ENCODE data around the gene GPR84.
A peak's percentile ranks its signal among the peaks of the same experiment; 100 is the strongest.

The GPR84 gene

DNA sequence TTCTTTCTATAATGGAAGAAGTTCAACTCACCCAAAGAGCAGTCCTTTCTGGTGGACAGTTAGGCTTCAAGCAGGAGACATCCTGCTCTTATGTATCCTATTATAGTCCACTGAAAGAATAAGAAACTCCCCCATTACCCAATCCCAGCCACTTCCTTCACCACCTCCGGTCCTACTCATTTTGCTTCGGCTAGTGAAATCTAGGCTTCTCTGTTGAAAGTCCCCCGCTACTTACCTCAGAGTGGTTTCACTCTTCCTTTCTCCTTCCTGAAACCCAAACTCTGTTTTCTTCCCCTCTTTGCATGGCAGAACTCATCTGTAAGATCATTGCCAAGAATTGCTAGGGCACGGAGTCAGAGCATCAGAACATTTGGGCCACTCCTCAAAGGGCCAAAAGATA lies at the start of gene GPR84:
Gene GPR84 (minus strand): TSS at position 74 of the 400 bp plus-strand sequence. CDS start 635 bp downstream, outside the sequence.
- no peak for DNase-seq (ENCODE audit: low spot score)

DNA sequence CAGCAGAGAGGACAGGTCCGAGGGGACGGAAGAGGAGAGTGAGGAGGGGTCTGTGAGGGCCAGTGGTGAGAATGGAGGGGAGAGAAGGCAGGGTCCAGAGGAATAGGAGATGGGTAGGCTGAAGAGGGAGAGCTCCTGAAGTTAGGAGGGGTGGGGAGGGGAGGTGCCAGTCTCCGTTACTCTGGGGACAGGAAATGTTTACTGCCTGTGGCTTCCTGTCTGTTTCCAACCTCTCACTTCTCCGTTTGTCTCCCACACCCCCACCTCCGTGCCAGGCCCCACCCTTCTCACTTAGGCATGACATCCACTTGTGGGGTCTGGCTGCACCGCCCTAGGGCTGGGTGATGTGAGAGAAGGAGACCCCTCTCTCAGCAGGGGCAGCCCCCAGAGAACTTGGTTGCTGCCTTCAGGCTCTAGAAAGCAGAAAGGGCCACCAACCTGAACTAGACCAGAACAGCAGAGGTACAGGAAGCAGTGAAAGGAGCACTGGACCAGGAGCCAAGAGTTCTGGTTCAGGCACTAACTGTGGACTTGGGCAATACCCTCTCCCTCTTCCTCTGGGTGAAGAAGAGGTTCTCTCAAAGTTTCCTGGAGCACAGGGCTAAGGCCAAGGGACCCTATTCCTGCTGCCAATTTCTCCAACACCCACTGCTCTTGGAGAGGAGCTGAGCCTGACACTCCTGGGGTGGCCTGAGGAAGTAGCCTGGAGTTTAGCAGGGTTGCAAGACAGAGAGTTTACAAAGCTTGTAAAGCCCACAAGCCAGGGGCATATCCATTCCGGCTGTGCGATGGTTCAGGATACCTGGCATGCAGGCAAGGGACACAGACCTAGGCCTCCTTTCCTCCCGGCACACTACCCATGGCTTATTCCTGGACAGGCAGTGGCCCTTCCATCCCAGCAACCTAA lies 49.3 kb upstream of the GPR84 start:
- no peak for DNase-seq (ENCODE audit: low spot score)

DNA sequence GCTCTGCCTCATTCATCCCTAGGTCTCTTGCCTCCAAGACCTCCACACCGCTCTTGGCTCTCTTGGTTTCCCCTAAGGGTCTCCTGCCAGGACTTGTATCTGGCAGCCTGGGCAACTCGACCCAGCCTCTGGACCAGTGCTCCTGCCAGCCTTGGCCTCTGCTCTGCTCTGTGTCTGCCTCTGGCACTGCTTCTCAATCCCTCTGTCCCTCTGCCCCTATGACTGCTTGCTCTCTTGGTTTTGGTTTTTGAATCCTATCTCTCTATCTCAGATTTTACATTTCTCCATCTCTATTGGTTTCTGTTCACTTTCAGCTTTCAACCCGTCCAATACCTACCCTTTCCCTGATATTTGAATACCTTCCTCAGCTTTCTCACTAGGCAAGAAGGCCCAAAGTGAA lies 48.5 kb upstream of the GPR84 start:
- DNase-seq (ENCODE audit: low spot score): no peak

DNA sequence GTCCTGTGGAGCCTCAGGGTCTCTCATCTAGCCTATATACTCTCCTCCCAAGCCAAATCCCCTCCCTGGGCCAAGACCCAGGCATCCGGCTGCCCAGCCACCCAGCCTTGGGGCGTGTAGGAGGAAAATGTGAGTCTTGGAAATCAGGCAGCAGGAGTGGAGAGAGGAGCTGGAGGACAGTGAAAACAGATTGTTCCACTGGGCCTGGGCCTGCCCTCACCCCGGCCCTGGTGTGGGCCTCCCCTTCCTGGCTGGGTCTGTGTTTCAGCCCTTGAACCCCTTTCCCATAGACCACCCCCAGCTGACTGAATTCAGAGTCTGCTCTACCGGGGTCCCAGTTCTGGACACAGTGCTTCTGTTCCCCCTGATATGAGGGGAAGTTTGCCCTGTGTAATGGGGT lies 48.1 kb upstream of the GPR84 start:
- no peak for DNase-seq (ENCODE audit: low spot score)

DNA sequence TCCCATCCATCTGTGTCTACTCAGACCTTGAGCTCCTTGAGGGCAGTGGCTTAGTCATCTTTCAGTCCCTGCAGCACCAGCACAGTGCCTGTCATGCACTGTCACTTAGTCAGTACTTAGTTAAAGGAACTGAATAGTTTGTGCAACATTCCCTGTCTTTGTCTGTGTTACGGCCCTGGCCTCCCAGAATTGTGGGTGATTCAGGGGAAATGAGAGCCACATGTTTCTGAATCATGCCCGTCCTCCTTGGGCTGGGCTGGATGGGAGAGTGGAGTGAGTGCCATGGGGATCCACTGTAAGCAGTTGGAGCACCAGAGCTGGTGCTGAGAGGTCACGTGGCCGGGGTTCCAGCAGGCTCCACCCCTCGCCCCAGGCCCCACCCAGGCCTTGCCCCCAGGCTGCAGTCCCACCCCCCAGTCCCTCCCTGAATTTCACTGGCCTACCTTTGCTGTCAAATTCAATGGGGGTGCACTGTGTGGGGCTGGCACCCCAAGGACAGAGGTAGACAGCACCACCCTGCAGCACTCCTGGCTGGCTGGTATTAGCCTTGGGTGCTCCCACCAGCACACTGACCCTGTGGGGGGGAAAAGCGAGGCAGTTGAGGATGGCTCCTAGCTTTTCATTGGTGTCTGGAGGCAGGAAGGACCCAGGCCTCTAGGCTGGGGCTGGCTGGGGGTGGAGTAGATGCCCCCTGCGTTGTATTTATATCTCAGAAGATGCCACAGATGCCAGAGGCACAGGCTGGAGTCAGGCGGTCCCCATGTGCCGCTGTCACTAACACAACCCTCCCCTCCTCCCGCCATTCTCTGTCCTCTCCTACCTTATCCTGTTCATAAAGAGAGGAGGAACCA lies 47.3 kb upstream of the GPR84 start:
- DNase-seq (ENCODE audit: low spot score): no peak

DNA sequence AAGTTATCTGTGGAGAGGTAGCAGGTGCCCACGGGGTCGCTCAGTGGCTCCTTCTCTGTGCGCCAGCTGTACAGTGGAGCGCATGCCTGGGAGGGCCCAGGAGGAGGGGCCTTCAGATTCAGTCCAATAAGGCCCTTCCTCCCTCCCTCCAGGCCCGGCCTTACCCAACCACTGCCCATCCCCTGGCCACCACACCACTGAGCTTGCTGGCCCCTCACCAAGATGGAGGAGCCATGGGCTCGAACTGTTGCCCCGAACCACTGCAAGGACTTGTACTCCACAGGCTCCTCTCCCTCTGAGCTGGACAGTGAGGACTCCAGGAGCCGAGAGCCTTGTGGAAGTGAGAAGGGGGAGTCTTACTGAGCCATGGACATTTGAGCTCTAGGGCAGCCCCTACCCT lies 45.0 kb upstream of the GPR84 start:
- DNase-seq (ENCODE audit: low spot score): no peak

DNA sequence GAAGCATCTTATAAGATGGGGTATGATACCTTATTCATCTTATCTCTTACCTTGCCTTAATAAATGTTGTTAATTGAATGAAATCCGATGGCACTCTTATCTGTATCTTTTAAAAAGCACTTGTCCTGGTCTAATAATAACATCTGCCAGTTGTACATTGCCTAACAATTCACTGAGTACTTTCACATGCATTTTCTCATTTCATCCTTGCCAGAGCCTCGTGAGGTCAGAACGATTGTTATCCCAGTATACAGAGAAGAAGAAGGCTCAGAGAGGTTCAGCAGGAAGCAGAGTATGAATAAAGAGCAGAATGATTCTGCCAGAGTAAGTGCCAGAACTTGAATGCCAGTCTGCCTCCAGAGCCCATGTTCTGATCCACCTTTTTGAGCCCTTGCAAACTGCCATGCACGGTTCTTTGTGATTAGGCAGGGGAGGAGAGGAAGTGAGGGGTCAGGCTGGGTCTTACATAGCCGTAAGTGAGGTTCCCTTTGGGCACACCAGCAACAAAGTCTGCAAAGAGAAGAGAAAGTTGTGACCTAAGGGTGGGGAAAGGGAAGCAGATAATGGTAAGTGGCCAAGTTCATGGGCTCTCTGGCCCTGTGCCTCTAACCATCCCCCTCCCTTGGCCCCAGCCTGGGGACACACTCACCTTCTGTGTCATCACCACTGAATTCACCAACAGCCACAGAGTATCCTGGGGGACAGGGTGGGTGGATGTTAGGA lies 43.1 kb upstream of the GPR84 start:
- DNase-seq (ENCODE audit: low spot score): no peak

DNA sequence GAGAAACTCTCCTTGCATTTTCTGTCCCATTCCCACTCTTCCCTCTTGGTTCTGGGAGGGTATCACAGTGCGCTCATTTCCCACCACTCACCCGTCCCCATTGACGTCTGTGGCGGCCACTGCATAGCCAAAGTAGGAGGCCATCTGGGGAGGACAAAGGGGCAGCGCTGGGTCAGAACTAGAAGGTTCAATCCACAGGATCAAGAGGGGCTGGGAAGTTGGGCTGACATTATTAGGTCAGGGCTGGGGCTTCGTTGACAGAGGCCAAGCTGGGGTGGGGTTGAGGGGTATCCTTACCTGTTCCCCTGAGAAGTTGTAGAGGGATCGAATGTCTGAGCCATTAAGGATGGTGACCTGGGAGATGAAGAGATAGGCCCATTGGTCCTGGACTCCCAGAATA lies 41.3 kb upstream of the GPR84 start:
- DNase-seq (ENCODE audit: low spot score): no peak

DNA sequence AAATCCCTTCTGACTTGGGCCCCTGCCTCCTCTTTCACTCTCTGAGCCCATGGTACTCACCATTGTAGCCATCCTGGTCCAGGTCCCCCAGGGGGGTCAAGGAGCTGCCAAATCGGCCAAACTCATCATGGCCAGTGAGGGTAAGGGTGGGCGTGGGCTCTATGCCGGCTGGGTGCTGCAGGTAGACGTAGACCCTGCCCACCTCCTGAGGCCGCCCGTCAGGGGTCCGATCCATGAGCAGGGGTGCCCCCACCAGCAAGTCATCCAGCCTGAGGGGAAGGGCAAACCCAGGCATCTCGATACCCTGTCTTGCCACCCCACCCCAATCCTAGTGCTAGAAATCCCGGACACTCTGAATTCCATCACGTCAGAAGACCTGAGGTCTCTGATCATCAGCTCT lies 40.8 kb upstream of the GPR84 start:
- DNase-seq (ENCODE audit: low spot score): no peak

DNA sequence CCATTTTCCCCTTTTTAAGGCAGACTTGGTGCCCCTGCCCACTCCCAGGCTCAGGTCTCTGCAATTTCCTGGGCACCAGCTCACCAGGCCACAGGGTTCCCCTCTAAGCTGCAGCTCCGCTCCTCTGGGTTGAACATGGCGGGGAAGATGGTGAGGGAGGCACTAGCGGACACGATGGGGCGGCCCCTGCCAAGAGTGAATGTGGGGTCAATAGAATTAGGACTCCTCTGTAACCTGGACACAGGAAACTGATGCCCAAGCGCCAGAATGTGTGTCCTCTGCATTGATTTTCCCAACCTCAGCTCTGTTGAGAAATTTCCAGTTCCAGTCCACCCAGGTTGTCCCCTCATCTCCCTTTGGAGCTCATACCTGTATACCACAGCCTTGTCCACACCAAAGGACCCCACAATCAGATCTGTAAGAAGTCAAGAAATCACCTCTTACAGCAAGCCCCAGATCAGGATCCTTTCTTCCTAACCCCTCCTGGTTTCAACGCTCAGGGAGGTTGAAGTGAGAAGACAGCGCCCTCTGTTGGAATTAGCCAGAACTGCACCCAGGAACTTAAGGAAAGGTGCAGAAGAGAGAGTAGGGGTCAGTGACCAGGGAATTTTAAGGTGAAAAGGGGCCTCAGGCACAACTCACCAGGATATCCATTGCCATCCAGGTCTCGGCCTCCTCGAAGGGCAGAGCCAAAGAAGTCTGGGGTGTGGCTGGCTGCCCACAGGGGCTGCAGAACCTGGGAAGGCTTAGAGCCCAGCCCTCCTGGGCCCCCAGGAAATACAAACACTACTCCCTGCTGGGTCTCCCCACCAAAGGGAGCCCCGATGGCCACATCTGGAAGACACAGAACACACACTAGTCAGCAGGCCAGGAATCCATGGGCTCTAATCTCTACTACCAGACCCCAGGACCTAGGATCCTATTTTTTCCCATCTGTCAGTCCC lies 40.0 kb upstream of the GPR84 start:
- DNase-seq (ENCODE audit: low spot score): peak; percentile 71

DNA sequence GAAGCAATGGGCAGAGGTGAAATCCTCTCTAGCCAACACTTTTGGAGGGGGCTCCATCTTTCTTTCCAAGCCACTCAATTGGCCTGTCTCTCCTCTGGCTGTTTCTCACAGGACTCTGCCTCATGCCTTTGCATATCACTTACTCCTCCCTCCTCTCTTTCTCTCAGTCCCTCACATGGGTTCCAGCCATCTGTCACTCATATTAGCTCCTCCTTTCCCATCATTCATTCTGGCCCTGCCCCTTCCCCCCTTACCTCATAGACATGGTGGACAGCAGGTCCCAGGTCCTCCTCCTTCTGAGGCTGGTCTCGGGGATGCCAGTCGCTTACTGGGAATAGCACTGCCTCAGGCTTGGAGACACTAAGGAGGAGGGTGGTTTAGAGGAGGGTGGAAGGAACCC lies 36.8 kb upstream of the GPR84 start:
- DNase-seq (ENCODE audit: low spot score): no peak

DNA sequence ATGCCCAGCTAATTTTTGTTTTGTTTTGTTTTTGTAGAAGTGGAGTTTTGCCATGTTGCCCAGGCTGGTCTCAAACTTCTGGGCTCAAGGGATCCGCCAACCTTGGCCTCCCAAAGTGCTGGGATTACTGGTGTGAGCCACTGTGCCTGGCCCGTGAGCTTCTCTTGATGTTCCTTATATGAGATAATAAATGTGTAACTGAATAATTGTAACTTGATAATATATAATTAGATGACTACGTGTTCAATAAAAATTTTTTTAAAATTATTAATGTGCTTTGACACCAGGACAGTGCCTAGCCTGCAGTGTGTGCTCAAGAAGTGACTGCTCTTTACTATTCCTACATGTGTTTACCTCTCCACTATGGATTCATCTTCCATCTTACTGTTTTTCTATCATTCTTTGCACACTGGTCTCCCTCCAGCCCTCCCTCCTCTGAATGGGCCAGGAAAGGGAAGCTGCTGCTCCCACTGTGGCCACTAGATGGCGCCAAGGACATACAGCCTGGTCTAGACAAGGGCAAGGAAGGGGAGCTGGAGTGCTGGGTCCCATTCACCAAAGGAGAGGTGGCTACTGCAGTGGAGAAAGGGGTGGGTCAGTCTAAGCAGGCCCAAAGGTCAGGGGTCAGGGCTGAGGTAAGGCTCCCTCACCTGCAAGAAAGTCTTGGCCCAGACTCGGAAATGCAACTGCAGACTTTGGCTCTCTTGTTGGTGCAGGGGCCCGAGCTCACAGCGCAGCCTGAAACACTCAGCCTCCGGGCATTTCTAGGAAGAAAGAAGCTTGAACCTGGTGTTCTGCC lies 34.9 kb upstream of the GPR84 start:
- DNase-seq (ENCODE audit: low spot score): peak; percentile 83

DNA sequence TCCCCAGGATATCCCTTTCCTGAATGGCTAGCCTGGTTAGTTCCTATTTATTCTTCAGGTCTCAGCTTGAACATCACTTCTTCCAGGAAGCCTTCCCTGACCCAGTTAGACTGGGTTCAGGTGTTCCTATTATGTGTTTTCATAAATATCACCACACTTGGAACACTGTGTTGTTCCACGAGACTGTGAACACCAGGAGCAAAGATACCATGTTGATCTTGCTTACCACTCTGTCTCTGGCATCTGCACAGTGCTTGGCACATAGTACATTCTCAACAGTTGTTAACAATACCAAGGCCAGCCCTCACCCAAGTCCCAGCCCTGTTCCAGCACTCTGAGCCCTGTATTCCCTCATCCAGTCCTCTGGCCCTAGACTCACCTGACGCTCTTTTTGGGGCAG lies 33.9 kb upstream of the GPR84 start:
- DNase-seq (ENCODE audit: low spot score): no peak

DNA sequence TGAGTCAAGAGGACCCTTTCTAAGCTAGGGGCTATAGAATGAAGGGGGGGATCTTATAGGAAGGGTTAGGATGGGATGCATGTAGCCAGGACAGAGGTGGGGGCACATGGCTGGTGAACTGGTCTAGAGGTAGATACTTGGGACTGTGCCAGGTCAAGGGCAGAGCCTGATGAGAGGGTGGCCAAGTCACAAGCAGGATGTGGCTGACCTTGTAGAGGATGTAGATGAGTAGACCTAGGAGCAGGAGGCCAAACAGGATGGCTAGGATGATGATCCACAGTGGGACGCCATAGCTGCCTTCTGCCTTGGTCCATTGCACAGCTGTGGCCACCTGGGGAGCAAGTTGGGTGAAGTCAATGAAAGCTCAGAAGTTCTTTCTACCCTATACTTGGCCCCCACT lies 32.9 kb upstream of the GPR84 start:
- DNase-seq (ENCODE audit: low spot score): no peak

DNA sequence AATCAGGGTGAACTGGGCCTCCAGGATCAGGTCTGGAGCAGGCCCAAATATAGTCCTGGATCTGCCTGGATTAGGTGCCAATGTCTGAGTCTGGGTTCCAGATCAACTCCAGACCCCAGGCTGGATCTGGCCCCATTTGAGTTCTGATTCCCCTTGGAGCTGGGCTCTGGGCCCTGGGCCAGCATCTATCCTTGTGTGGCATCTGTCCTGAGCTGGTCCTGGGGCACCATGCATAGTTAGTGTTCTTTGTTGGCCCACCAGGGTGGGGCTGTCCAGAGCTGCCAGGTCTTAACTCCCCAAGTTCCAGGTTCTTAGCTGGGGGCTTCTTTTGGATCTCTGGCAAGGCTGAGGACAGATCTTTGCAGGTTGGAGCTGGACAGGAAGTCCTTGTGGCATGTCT lies 31.3 kb upstream of the GPR84 start:
- DNase-seq (ENCODE audit: low spot score): no peak

DNA sequence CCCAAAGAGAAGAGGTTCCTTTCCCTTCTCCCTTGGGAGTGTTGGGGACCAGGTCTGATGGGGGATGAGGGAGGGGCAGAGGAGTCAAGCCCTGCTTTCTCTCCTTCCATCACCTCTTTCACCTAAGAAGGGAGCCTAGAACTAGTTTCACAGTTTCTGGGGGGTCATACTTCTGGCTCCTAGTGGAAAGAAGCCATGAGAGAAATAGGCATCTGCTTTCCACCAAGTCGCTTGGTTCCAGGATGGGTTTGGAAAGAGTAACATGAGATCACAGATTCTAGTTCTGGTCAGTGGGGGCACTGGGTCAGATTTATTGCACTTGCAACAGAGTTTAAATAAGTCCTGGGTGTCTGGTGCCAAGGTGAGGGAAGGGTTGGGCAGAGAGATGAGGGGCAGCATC lies 30.7 kb upstream of the GPR84 start:
- no peak for DNase-seq (ENCODE audit: low spot score)

DNA sequence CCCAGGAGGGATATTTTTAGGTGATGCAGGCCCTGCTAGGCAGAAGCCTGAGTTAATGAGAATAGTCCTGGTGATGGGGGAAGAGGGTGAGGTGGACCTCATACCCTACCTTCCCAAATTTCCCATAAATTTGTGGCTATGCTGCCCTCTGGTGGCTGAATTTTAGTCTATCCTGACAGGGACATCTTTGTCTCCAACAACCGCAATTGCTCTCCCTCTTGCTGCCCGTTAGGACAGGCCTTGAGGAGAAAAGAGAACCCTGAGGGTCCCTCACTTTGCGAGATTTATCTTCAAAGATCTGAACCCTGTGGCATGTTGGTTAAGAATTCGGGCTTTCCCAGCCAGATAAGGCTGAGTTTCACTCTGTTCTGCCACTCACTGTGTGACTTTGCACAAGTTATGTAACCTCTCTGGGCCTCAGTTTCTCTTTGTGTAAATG lies 30.0 kb upstream of the GPR84 start:
- DNase-seq (ENCODE audit: low spot score): peak; percentile 69

DNA sequence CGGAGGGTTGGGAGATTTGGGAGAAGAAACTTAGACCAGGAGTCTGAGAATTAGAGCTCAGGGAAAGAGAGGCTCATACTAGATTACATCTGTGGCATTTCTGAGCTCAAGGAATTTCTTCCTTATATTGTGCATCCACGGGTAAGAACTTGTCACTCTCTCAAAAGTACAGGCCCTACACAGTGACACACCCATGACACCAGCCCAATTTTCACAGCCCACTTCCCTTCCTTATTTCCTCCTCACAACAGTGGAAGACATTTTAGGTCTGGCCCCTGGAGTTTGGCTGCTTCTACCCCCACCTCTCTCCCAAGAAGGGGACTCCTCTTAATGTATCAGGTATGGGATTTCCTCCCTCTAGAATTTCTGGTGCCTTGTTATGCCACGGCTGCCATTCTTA lies 29.5 kb upstream of the GPR84 start:
- DNase-seq (ENCODE audit: low spot score): no peak

DNA sequence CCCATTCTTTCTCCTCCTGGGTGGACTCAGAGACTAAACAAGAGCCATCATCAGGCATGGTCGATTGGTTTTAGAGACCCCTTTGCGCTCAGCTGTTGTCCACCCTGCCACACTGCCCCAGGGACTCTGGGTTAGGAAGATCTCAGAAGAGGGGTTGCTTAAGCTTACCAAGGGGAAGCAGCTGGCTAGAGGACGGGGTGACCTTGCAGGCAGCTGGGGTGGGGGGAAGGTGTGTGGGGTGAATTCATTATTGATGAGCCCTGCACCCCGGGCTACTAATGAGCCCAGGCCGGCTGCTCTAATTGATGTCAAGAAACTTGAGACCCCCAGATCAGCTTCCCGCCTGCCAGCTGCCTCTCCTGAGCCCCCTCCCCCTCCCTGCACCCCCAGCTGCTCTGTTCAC lies 28.9 kb upstream of the GPR84 start:
- no peak for DNase-seq (ENCODE audit: low spot score)

DNA sequence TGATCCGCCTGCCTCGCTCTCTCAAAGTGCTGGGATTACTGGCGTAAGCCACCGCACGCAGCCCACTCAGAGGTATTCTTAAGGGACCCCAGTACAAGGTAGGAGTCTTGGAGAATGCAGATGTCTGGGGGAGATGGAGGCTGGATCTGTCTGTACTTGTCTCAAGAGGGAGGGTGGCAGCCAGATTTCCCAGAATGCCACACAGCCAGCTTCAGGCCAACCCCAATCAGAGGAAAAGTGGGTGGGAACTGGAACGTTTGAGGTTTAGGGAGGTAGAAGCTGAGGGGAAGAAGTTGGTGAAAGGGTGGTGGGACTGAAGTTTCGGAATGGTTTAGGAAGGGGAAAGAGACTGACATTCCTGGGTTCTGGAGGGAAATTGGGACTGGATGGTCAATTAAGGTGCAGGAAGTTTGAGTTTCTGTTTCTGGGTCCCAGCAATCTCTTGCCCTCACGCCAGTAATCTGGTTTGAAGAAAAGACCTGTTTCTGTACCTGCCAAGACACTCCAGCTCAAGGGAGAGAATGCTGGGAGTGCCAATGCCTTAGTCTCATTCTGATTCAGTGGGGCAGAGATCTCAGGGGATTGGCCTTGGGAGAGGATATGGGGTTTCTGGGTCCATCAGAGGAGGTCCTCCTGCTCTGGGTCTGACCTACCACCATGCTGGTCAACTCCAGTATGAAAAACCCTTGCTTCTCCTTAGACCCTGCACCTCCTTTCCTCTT lies 28.4 kb upstream of the GPR84 start:
- DNase-seq (ENCODE audit: low spot score): no peak

Data from hematopoietic multipotent progenitor cell treated with erythropoietin and hydrocortisone succinate and interleukin-3 and kit ligand, for 17 days (in vitro differentiated cells).